AG04449 (cell line): ENCODE measurements around the gene MGAT4A.

Experiments used
- CTCF ChIA-PET: fragments of 350-600 bp; formaldehyde crosslinking; extraction: SDS; loops from one replicate; lab custom pipeline; 2021; ENCODE audit warnings: antibody characterized with exemption; lab: Yijun Ruan, JAX
- POLR2A ChIA-PET: fragments of 400-600, 350-600 bp; formaldehyde crosslinking; extraction: SDS; loops from one replicate; lab custom pipeline; 2020; ENCODE audit warnings: antibody characterized with exemption, inconsistent platforms; lab: Yijun Ruan, JAX
- DNase-seq: peaks from one replicate; pipeline ENCODE4 v3.0.0-alpha.2; 2010; ENCODE audit warnings: low read depth, low spot score
- H3K4me3 ChIP-seq: 2 replicates; pipeline ENCODE4 v1.5.1; 2011; ENCODE audit warnings: low read depth, mild to moderate bottlenecking, control low read depth, low read length
- CTCF ChIP-seq: IDR thresholded peaks from one replicate; pipeline ENCODE4 v1.5.1; 2011; ENCODE audit warnings: mild to moderate bottlenecking, moderate library complexity, low read length, control low read depth, inconsistent platforms; ENCODE audit not compliant: insufficient read depth; ENCODE audit errors: missing control alignments

Gene MGAT4A

GRCh38 chr2:98583276-98583675 lies 147.7 kb downstream of the MGAT4A start:
- POLR2A ChIA-PET = no interaction called here
- no peak overlapping the region for H3K4me3 ChIP-seq
- no peak for DNase-seq
- CTCF ChIA-PET = interaction anchor here (1.2 to 1.3 kb wide), 3 partner anchors 13 to 96 kb away, joined by 3 to 4 read pairs (median 3); no protein-coding TSS in a partner anchor
- no peak for TF ChIP-seq CTCF

- ChIA-PET POLR2A (no interaction called here), CTCF (no interaction called here)
- no peak for DNase-seq
- no peak for TF ChIP-seq CTCF
- no peak overlapping the region for H3K4me3 ChIP-seq
Observed at GRCh38 chr2:98582523-98582922, 148.4 kb downstream of the MGAT4A start.

GRCh38 chr2:98580656-98581284 lies 150.2 kb downstream of the MGAT4A start:
- ChIA-PET CTCF (interaction anchor here (1.1 kb wide), 1 partner anchor 12 kb away, joined by 5 read pairs; no protein-coding TSS in a partner anchor), POLR2A (no interaction called here)
- no peak overlapping the region for H3K4me3 ChIP-seq
- no peak for TF ChIP-seq CTCF
- DNase-seq = no peak

GRCh38 chr2:98579926-98580325 lies 151.0 kb downstream of the MGAT4A start:
- CTCF ChIA-PET = interaction anchor here (1.1 to 1.4 kb wide), 2 partner anchors 11 to 19 kb away, joined by 5 read pairs; no protein-coding TSS in a partner anchor

GRCh38 chr2:98578231-98578630 lies 152.7 kb downstream of the MGAT4A start:
- CTCF ChIA-PET = interaction anchor here (1.6 kb wide), 1 partner anchor 9 kb away, joined by 4 read pairs; no protein-coding TSS in a partner anchor
- no peak for TF ChIP-seq CTCF
- POLR2A ChIA-PET = no interaction called here
- no peak overlapping the region for H3K4me3 ChIP-seq
- no peak for DNase-seq

More at GRCh38 chr2:98579926-98580325, 151.0 kb downstream of the MGAT4A start:
- DNase-seq = no peak
- no peak for TF ChIP-seq CTCF
- POLR2A ChIA-PET = no interaction called here
- H3K4me3 ChIP-seq = no peak overlapping the region

GRCh38 chr2:98577313-98577712 lies 153.6 kb downstream of the MGAT4A start:
- POLR2A ChIA-PET = no interaction called here
- peak; percentile 17 for TF ChIP-seq CTCF
- no peak for DNase-seq
- CTCF ChIA-PET = no interaction called here
- H3K4me3 ChIP-seq = no peak overlapping the region
